GM23338 (cell line): ENCODE data around the gene SPARC. TPM values are rescaled to one million over a fixed set of nuclear protein-coding genes. Genes with fewer than 3 reads are reported as not detected.

ENCODE experiments used
- ATAC-seq: fragments of 200-7000 bp; cut with Tn5 transposase; 3 replicates; pipeline ENCODE4 v1.9.1; 2020
- DNase-seq: peaks from one replicate; pipeline ENCODE4 v3.0.0-alpha.2; 2015; ENCODE audit warnings: low spot score
- H2AFZ ChIP-seq: fragments of 200-600 bp; sonication (generic); 2 replicates; pipeline ENCODE4 v1.8.0; 2016; ENCODE audit warnings: antibody characterized with exemption, mild to moderate bottlenecking, moderate library complexity
- H3F3A ChIP-seq: fragments of 200-600 bp; sonication (generic); replicated peaks from 2 replicates; pipeline ENCODE4 v1.8.0; 2017; ENCODE audit warnings: antibody characterized with exemption, mixed run types, low read depth
- H3K27ac ChIP-seq: fragments of 200-600 bp; sonication (generic); 2 replicates; pipeline ENCODE4 v1.6.1; 2016; ENCODE audit warnings: low read depth
- H3K27me3 ChIP-seq: fragments of 200-600 bp; sonication (generic); 2 replicates; pipeline ENCODE4 v1.8.0; 2016; ENCODE audit warnings: mild to moderate bottlenecking, mixed run types, moderate library complexity; ENCODE audit not compliant: insufficient read depth
- H3K36me3 ChIP-seq: fragments of 200-600 bp; sonication (generic); 2 replicates; pipeline ENCODE4 v1.8.0; 2016; ENCODE audit warnings: mild to moderate bottlenecking; ENCODE audit not compliant: insufficient read depth
- H3K4me1 ChIP-seq: fragments of 200-600 bp; sonication (generic); 2 replicates; pipeline ENCODE4 v1.8.0; 2016; ENCODE audit warnings: mild to moderate bottlenecking, moderate library complexity; ENCODE audit not compliant: insufficient read depth
- H3K4me2 ChIP-seq: fragments of 200-600 bp; sonication (generic); 2 replicates; pipeline ENCODE4 v1.7.1; 2017; ENCODE audit warnings: mixed run types
- H3K4me3 ChIP-seq: fragments of 200-600 bp; sonication (generic); 2 replicates; pipeline ENCODE4 v1.6.1; 2016; ENCODE audit warnings: mixed run types
- H3K79me2 ChIP-seq: fragments of 200-600 bp; sonication (generic); replicated peaks from 2 replicates; pipeline ENCODE4 v1.8.0; 2017; ENCODE audit warnings: mild to moderate bottlenecking; ENCODE audit not compliant: insufficient read depth
- H3K9me2 ChIP-seq: fragments of 200-600 bp; sonication (generic); 2 replicates; pipeline ENCODE4 v1.8.0; 2017; ENCODE audit not compliant: insufficient read depth
- H4K20me1 ChIP-seq: fragments of 200-600 bp; sonication (generic); replicated peaks from 2 replicates; pipeline ENCODE4 v1.8.0; 2017; ENCODE audit warnings: mild to moderate bottlenecking; ENCODE audit not compliant: insufficient read depth
- H3K27ac Mint-ChIP-seq: 2 replicates; pipeline ENCODE4 v1.8.0; 2020; ENCODE audit warnings: inconsistent platforms, mild to moderate bottlenecking, moderate library complexity, mixed read lengths
- H3K27me3 Mint-ChIP-seq: 3 replicates; pipeline ENCODE4 v1.8.0; 2022; ENCODE audit warnings: low read depth, mild to moderate bottlenecking, moderate library complexity, mixed read lengths, inconsistent platforms; ENCODE audit not compliant: insufficient read depth, poor library complexity
- H3K36me3 Mint-ChIP-seq: 3 replicates; pipeline ENCODE4 v1.8.0; 2021; ENCODE audit warnings: low read depth, mild to moderate bottlenecking, inconsistent platforms, moderate library complexity, mixed read lengths
- H3K4me1 Mint-ChIP-seq: 3 replicates; pipeline ENCODE4 v1.8.0; 2020; ENCODE audit warnings: mild to moderate bottlenecking, inconsistent platforms, mixed read lengths
- H3K4me3 Mint-ChIP-seq: 3 replicates; pipeline ENCODE4 v1.8.0; 2021; ENCODE audit warnings: moderate library complexity, mild to moderate bottlenecking, inconsistent platforms, mixed read lengths
- H3K9me3 Mint-ChIP-seq: 3 replicates; pipeline ENCODE4 v1.8.0; 2020; ENCODE audit warnings: moderate library complexity, mild to moderate bottlenecking, inconsistent platforms, mixed read lengths
- CREB1 ChIP-seq: fragments of 250-450 bp; sonication (Bioruptor Pico); IDR thresholded peaks from 2 replicates; pipeline ENCODE4 v1.5.0; 2020; ENCODE audit warnings: low read depth, mild to moderate bottlenecking, moderate library complexity
- ETS1 ChIP-seq: IDR thresholded peaks from 2 replicates; pipeline ENCODE4 v1.6.1; 2016; ENCODE audit warnings: antibody characterized with exemption
- EZH2 ChIP-seq: fragments of 200-600 bp; sonication (generic); IDR thresholded peaks from one replicate; pipeline ENCODE4 v1.8.0; 2017; ENCODE audit warnings: antibody characterized with exemption, mild to moderate bottlenecking, low read depth; ENCODE audit not compliant: unreplicated experiment
- JUNB ChIP-seq: IDR thresholded peaks from one replicate; pipeline ENCODE4 v1.6.1; 2016; ENCODE audit warnings: antibody characterized with exemption; ENCODE audit not compliant: unreplicated experiment
- NANOG ChIP-seq: IDR thresholded peaks from 2 replicates; pipeline ENCODE4 v1.6.1; 2016; ENCODE audit warnings: antibody characterized with exemption, borderline replicate concordance
- REST ChIP-seq: IDR thresholded peaks from one replicate; pipeline ENCODE4 v1.6.1; 2018; ENCODE audit warnings: antibody characterized with exemption; ENCODE audit not compliant: unreplicated experiment
- STAT1 ChIP-seq: IDR thresholded peaks from one replicate; pipeline ENCODE4 v1.6.1; 2016; ENCODE audit warnings: antibody characterized with exemption; ENCODE audit not compliant: unreplicated experiment
- ZNF114 ChIP-seq: fragments of 250-450 bp; sonication (Bioruptor Pico); IDR thresholded peaks from 2 replicates; pipeline ENCODE4 v1.5.0; 2020; ENCODE audit warnings: mild to moderate bottlenecking, moderate library complexity
- ZNF331 ChIP-seq: fragments of 250-450 bp; sonication (Bioruptor Pico); IDR thresholded peaks from 2 replicates; pipeline ENCODE4 v1.5.0; 2020; ENCODE audit warnings: low read depth, mild to moderate bottlenecking, moderate library complexity
- polyA plus RNA-seq: library from polyadenylated mRNA; unstranded; fragments of >200 nt; fragmentation: Nextera tagmentation; extraction: Ambion mirVana; gene quantifications from 2 replicates; pipeline ENCODE4 v1.2.1, GENCODE V29; 2016
- total RNA-seq: library from RNA; depleted of rRNA; stranded (reverse); fragments of >200 nt; shearing (Covaris generic); gene quantifications from 2 replicates; pipeline ENCODE4 v1.2.3, GENCODE V29; 2014
- TF ChIP-seq, protein P1 (sequence below), 2 experiments: fragments of 200-600 bp in 1 of 2; sonication (generic) in 1 of 2; conservative IDR thresholded peaks; 2 replicates each; pipeline versions ENCODE4 v1.5.1 to v1.6.1; 2016 to 2017; ENCODE audit warnings: antibody characterized with exemption in 2 of 2, low read depth in 2 of 2, mild to moderate bottlenecking in 2 of 2, moderate library complexity in 1 of 2

Gene SPARC
- total and polyA plus RNA-seq, 2 experiments from 2014 or later = 218 to 225 TPM

GRCh38 chr5:151703780-151704179 is 17.1 kb upstream of the SPARC start:
- Histone ChIP-seq H4K20me1 (no peaks in the 10 kb centered on the region), H3K4me2 (no peak overlapping the region), H3K4me3 (no peak overlapping the region), H3K79me2 (no peaks in the 10 kb centered on the region), H2AFZ (no peak overlapping the region), H3K27ac (no peak overlapping the region), H3K9me2 (no peaks in the 10 kb centered on the region), H3K27me3 (no peaks in the 10 kb centered on the region), H3F3A (no peaks in the 10 kb centered on the region), H3K36me3 (no peaks in the 10 kb centered on the region), H3K4me1 (no peaks in the 10 kb centered on the region; the same call in 1 of the 2 replicates)
- H3K36me3 Mint-ChIP-seq = no peaks in the 10 kb centered on the region
- no peak overlapping the region for H3K27ac Mint-ChIP-seq
- H3K27me3 Mint-ChIP-seq = peaks cover 3% of the 10 kb centered on the region
- DNase-seq (no peak), ATAC-seq (no peak)
- H3K4me3 Mint-ChIP-seq = no peak overlapping the region
- H3K4me1 Mint-ChIP-seq = peaks cover 14% of the 10 kb centered on the region
- TF ChIP-seq EZH2 (no peak), ETS1 (no peak), ZNF331 (no peak), STAT1 (no peak), REST (no peak), ZNF114 (CRISPR knock-in tag) (no peak)
- TF ChIP-seq, protein P1, sequence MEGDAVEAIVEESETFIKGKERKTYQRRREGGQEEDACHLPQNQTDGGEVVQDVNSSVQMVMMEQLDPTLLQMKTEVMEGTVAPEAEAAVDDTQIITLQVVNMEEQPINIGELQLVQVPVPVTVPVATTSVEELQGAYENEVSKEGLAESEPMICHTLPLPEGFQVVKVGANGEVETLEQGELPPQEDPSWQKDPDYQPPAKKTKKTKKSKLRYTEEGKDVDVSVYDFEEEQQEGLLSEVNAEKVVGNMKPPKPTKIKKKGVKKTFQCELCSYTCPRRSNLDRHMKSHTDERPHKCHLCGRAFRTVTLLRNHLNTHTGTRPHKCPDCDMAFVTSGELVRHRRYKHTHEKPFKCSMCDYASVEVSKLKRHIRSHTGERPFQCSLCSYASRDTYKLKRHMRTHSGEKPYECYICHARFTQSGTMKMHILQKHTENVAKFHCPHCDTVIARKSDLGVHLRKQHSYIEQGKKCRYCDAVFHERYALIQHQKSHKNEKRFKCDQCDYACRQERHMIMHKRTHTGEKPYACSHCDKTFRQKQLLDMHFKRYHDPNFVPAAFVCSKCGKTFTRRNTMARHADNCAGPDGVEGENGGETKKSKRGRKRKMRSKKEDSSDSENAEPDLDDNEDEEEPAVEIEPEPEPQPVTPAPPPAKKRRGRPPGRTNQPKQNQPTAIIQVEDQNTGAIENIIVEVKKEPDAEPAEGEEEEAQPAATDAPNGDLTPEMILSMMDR (conservative IDR thresholded peaks at IDR 0.05; ENCODE audit: low read depth in 2 of 2) = no peak
- H3K9me3 Mint-ChIP-seq = no peaks in the 10 kb centered on the region; the same call in 2 of the 3 replicates

- Mint-ChIP-seq H3K27ac (no peak overlapping the region), H3K36me3 (no peaks in the 10 kb centered on the region), H3K9me3 (no peaks in the 10 kb centered on the region; the same call in 2 of the 3 replicates), H3K4me1 (peaks cover 10% of the 10 kb centered on the region), H3K4me3 (no peak overlapping the region), H3K27me3 (peaks cover 3% of the 10 kb centered on the region)
- Histone ChIP-seq H3K36me3 (no peaks in the 10 kb centered on the region), H2AFZ (no peak overlapping the region; the same call in 1 of the 2 replicates), H3K4me2 (no peak overlapping the region), H3K9me2 (no peaks in the 10 kb centered on the region), H3K27ac (no peak overlapping the region), H4K20me1 (no peaks in the 10 kb centered on the region), H3K27me3 (no peaks in the 10 kb centered on the region), H3K79me2 (no peaks in the 10 kb centered on the region), H3K4me3 (no peak overlapping the region), H3K4me1 (no peaks in the 10 kb centered on the region; the same call in 1 of the 2 replicates), H3F3A (no peaks in the 10 kb centered on the region)
- ATAC-seq (no peak), DNase-seq (no peak)
- TF ChIP-seq NANOG = no peak
- no peak for TF ChIP-seq JUNB
- no peak for TF ChIP-seq CREB1 (CRISPR knock-in tag)
- TF ChIP-seq, protein P1 (conservative IDR thresholded peaks at IDR 0.05; ENCODE audit: low read depth in 2 of 2) = no peak
- no peak for TF ChIP-seq ZNF331
Observed at GRCh38 chr5:151703227-151703626, 16.5 kb upstream of the SPARC start.
